T-helper 9 cell (primary cell): ENCODE results near the gene ARFGEF3.

Experiments used
- DNase-seq: peaks from one replicate; pipeline ENCODE4 v3.0.0-alpha.2; 2020

ARFGEF3 gene

GRCh38 chr6:138370631-138371451 is 209.1 kb downstream of the ARFGEF3 start:
- no peak for DNase-seq

GRCh38 chr6:138371452-138371711 is 209.6 kb downstream of the ARFGEF3 start:
- no peak for DNase-seq

GRCh38 chr6:138371720-138372119 is 210.0 kb downstream of the ARFGEF3 start:
- no peak for DNase-seq

- DNase-seq = no peak
Measured at GRCh38 chr6:138372711-138373463, 211.1 kb downstream of the ARFGEF3 start.

GRCh38 chr6:138374230-138374629 is 212.5 kb downstream of the ARFGEF3 start:
- DNase-seq = no peak

GRCh38 chr6:138374815-138375214 is 213.1 kb downstream of the ARFGEF3 start:
- no peak for DNase-seq

GRCh38 chr6:138377042-138377441 is 215.3 kb downstream of the ARFGEF3 start:
- DNase-seq = no peak

GRCh38 chr6:138377844-138378243 is 216.1 kb downstream of the ARFGEF3 start, which contains the start of gene SMIM28:
Gene SMIM28 (plus strand): TSS chr6:138377905. CDS start chr6:138378073, 168 bp downstream.
- no peak for DNase-seq

GRCh38 chr6:138378463-138378862 is 216.7 kb downstream of the ARFGEF3 start:
- DNase-seq = no peak

GRCh38 chr6:138382498-138383265 is 220.9 kb downstream of the ARFGEF3 start:
- no peak for DNase-seq

GRCh38 chr6:138383776-138384175 is 222.0 kb downstream of the ARFGEF3 start:
- no peak for DNase-seq

- DNase-seq = no peak
Measured at GRCh38 chr6:138386897-138387296, 225.2 kb downstream of the ARFGEF3 start.

- no peak for DNase-seq
Measured at GRCh38 chr6:138387577-138388368, 226.0 kb downstream of the ARFGEF3 start.

- no peak for DNase-seq
Measured at GRCh38 chr6:138389551-138389950, 227.8 kb downstream of the ARFGEF3 start.
